Measurements from ENCODE around the gene ADCY7. TPM values are rescaled to one million over a fixed set of nuclear protein-coding genes. Genes with fewer than 3 reads are reported as not detected.

The ADCY7 gene
- total RNA-seq, 1 experiment from 2014 or later, result 5.9 TPM

DNA sequence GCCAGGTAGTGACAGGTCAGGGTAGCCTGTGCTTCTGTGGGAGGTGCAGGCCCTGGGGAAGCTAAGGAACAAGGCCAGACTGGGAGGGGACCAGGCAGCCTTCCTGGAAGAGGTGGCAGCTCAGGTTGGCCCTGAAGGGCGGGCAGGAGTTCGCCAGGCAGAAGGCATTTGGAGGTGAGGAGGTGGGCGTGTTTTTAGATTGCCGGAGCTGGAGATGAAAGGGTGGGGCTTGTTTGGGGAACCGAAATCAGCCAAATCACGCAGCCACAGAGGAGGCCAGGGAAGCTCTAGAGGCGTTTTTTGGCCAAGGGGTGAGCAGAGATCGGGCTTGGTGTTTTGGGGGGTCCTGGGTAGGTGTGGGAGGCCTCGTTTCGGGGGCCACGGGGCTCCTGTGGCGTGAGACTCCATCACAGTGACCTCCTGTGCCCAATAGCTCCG is 7.6 kb downstream of the ADCY7 start:
- H3K27me3 Mint-ChIP-seq (ENCODE audit: low read depth), result no peaks in the 10 kb centered on the region
- H3K9me3 Mint-ChIP-seq, result peaks cover 5% of the 10 kb centered on the region
- ATAC-seq (no peak), DNase-seq (ENCODE audit: low spot score) (no peak)
- H3K4me1 Mint-ChIP-seq, result no peaks in the 10 kb centered on the region
- H3K4me3 Mint-ChIP-seq, result no peak overlapping the region
- H3K27ac Mint-ChIP-seq, result no peak overlapping the region
- POLR2A ChIA-PET, result no interaction called here
- no peak for TF ChIP-seq ZNF317 (CRISPR knock-in tag; IDR thresholded peaks at IDR 0.05; ENCODE audit: borderline replicate concordance, low read depth)
- no peak for TF ChIP-seq SOX15 (CRISPR knock-in tag; IDR thresholded peaks at IDR 0.05)
- no peak for TF ChIP-seq FOXK1 (CRISPR knock-in tag; IDR thresholded peaks at IDR 0.05)
- TF ChIP-seq, protein P1, sequence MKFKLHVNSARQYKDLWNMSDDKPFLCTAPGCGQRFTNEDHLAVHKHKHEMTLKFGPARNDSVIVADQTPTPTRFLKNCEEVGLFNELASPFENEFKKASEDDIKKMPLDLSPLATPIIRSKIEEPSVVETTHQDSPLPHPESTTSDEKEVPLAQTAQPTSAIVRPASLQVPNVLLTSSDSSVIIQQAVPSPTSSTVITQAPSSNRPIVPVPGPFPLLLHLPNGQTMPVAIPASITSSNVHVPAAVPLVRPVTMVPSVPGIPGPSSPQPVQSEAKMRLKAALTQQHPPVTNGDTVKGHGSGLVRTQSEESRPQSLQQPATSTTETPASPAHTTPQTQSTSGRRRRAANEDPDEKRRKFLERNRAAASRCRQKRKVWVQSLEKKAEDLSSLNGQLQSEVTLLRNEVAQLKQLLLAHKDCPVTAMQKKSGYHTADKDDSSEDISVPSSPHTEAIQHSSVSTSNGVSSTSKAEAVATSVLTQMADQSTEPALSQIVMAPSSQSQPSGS (CRISPR knock-in tag; IDR thresholded peaks at IDR 0.05; ENCODE audit: borderline replicate concordance, low read depth), result no peak
- no peak for TF ChIP-seq E2F4 (CRISPR knock-in tag; IDR thresholded peaks at IDR 0.05; ENCODE audit: borderline replicate concordance, low read depth)
- H3K36me3 Mint-ChIP-seq, result no peaks in the 10 kb centered on the region
- CTCF ChIA-PET, result interaction anchor here (0.6 to 1.8 kb wide), 7 partner anchors 14 to 393 kb away, joined by 3 to 8 read pairs (median 3); no protein-coding TSS in a partner anchor

DNA sequence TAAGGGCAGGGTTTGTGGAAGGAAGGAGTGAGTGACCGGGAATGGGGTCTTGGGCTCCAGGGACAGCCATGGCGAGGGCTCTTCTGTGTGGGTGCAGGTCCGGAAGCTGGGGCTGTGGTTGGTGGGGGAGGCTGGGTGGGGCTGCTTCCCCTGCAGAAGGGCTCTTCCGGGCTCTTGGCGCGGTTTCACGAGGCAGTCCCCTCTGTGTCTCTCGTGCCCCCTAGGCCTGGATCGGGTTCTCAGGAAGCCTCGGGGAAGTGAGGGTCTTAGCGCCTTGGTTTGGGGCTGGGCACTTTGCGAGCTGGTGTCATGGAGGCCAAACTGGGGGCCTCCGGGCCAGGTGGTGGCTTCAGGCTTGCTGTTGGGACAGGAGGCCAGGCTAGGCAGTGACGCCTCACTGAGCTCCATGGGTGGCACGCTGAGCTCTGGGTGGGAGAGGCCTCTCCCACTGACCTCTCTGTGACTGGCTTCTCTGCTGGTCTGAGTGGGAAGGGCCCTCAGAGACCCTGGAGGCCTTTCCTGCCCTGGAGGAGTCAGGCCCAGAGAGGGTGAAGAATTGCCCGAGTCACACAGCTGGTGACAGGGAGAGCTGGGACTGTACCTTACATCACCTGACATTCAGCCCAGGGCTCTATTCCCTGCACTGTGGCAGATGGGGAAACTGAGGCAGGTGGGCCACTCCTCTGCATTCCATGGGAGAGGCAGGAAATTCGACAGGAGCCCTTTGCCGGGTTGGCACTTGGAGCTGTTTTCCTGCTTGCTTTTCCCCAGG is 8.2 kb downstream of the ADCY7 start:
- POLR2A ChIA-PET, result no interaction called here
- DNase-seq (ENCODE audit: low spot score) (no peak), ATAC-seq (no peak)
- Mint-ChIP-seq H3K36me3 (no peaks in the 10 kb centered on the region), H3K27me3 (ENCODE audit: low read depth) (no peaks in the 10 kb centered on the region), H3K4me3 (no peak overlapping the region), H3K27ac (no peak overlapping the region), H3K9me3 (peaks cover 5% of the 10 kb centered on the region), H3K4me1 (peaks cover 5% of the 10 kb centered on the region)
- no peak for TF ChIP-seq JAZF1 (CRISPR knock-in tag; IDR thresholded peaks at IDR 0.05)
- no peak for TF ChIP-seq AR (CRISPR knock-in tag; IDR thresholded peaks at IDR 0.05)
- TF ChIP-seq KAT7 (CRISPR knock-in tag; IDR thresholded peaks at IDR 0.05; ENCODE audit: borderline replicate concordance), result no peak
- TF ChIP-seq MXD4 (CRISPR knock-in tag; IDR thresholded peaks at IDR 0.05; ENCODE audit: borderline replicate concordance), result no peak
- TF ChIP-seq ZNF138 (CRISPR knock-in tag; conservative IDR thresholded peaks at IDR 0.05), result no peak
- TF ChIP-seq, protein P2, sequence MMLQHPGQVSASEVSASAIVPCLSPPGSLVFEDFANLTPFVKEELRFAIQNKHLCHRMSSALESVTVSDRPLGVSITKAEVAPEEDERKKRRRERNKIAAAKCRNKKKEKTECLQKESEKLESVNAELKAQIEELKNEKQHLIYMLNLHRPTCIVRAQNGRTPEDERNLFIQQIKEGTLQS (CRISPR knock-in tag; conservative IDR thresholded peaks at IDR 0.05), result no peak
- no peak for TF ChIP-seq ESRRA (CRISPR knock-in tag; IDR thresholded peaks at IDR 0.05; ENCODE audit: borderline replicate concordance)
- TF ChIP-seq ZNF423 (CRISPR knock-in tag; IDR thresholded peaks at IDR 0.05), result no peak
- TF ChIP-seq, protein P3, sequence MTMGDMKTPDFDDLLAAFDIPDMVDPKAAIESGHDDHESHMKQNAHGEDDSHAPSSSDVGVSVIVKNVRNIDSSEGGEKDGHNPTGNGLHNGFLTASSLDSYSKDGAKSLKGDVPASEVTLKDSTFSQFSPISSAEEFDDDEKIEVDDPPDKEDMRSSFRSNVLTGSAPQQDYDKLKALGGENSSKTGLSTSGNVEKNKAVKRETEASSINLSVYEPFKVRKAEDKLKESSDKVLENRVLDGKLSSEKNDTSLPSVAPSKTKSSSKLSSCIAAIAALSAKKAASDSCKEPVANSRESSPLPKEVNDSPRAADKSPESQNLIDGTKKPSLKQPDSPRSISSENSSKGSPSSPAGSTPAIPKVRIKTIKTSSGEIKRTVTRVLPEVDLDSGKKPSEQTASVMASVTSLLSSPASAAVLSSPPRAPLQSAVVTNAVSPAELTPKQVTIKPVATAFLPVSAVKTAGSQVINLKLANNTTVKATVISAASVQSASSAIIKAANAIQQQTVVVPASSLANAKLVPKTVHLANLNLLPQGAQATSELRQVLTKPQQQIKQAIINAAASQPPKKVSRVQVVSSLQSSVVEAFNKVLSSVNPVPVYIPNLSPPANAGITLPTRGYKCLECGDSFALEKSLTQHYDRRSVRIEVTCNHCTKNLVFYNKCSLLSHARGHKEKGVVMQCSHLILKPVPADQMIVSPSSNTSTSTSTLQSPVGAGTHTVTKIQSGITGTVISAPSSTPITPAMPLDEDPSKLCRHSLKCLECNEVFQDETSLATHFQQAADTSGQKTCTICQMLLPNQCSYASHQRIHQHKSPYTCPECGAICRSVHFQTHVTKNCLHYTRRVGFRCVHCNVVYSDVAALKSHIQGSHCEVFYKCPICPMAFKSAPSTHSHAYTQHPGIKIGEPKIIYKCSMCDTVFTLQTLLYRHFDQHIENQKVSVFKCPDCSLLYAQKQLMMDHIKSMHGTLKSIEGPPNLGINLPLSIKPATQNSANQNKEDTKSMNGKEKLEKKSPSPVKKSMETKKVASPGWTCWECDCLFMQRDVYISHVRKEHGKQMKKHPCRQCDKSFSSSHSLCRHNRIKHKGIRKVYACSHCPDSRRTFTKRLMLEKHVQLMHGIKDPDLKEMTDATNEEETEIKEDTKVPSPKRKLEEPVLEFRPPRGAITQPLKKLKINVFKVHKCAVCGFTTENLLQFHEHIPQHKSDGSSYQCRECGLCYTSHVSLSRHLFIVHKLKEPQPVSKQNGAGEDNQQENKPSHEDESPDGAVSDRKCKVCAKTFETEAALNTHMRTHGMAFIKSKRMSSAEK (CRISPR knock-in tag; IDR thresholded peaks at IDR 0.05; ENCODE audit: borderline replicate concordance), result no peak
- TF ChIP-seq ZNF263 (CRISPR knock-in tag; IDR thresholded peaks at IDR 0.05; ENCODE audit: low read depth), result no peak
- TF ChIP-seq SP1 (CRISPR knock-in tag; conservative IDR thresholded peaks at IDR 0.05), result no peak
- no peak for TF ChIP-seq FOXK1 (CRISPR knock-in tag; IDR thresholded peaks at IDR 0.05)
- no peak for TF ChIP-seq PRRX2 (CRISPR knock-in tag; IDR thresholded peaks at IDR 0.05)
- TF ChIP-seq NFYB (CRISPR knock-in tag; conservative IDR thresholded peaks at IDR 0.05; ENCODE audit: low read depth), result no peak
- no peak for TF ChIP-seq ZNF219 (CRISPR knock-in tag; IDR thresholded peaks at IDR 0.05; ENCODE audit: borderline replicate concordance)
- CTCF ChIA-PET, result interaction anchor here (0.6 to 1.7 kb wide), 11 partner anchors 15 to 393 kb away, joined by 3 to 8 read pairs (median 4); partner anchors contain the start of gene CNEP1R1

Data from WTC11 (cell line).